ENCODE results near the gene CDH23. TPM values are rescaled to one million over a fixed set of nuclear protein-coding genes. Genes with fewer than 3 reads are reported as not detected.

CDH23 gene
- total and polyA plus RNA-seq, 9 of the 15 experiments (the other 6 are each of a cell fraction or from before 2014, with no cell fraction given), result 0.18 to 1.2 (median 0.47) TPM

DNA sequence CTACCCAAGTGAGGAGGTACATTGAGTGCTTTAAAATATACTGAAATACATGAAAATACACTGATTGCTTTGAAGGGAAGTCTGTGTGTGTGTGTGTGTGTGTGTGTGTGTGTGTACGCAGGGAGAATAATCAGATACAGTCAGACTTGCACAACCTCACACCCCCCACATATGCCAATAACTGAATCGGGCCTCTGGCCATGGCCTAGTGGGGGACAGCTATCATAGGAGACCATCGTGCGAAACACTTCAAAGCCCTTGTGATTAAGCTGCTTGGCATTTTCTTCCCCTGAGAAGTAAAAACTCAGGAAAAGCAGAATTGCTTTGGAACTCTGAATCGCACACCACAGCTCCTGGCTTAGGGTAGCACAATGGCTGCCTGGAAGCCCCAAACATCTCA, 187.7 kb downstream of the CDH23 start:
- CTCF ChIA-PET (ENCODE audit: low intra/inter-chr PET ratio), result no interaction called here

More for the DNA sequence above, 187.7 kb downstream of the CDH23 start:
- in situ Hi-C loops (cut with MboI), result no loop called here
- Histone ChIP-seq H3K4me2 (ENCODE audit: insufficient read depth, low read length) (no peak overlapping the region), H2AFZ (ENCODE audit: low read depth, low read length) (peak overlapping the region; percentile 46; the same call in 1 of the 2 replicates), H3K27me3 (ENCODE audit: control insufficient read depth in 2 of 2, insufficient read depth in 2 of 2, low read length in 2 of 2) (peaks cover 0 to under 1% of the 10 kb centered on the region in 2 experiments; a peak in 2 of 5 replicates), H3K9ac (ENCODE audit: insufficient read depth in 1 of 2, low read depth in 2 of 2, low read length in 2 of 2) (no peak overlapping the region; a peak in 1 of 4 replicates), H4K20me1 (replicated peaks; ENCODE audit: control insufficient read depth, insufficient read depth, low read length) (no peaks in the 10 kb centered on the region), H3K36me3 (ENCODE audit: control insufficient read depth, insufficient read depth, low read length) (no peaks in the 10 kb centered on the region), H3K4me1 (replicated peaks in 1 of 2; ENCODE audit: control insufficient read depth in 2 of 2, insufficient read depth in 2 of 2, low read length in 2 of 2) (peaks cover 11 to 32% of the 10 kb centered on the region in 2 experiments; a peak in 4 of 5 replicates), H3K79me2 (ENCODE audit: control insufficient read depth, insufficient read depth, low read length) (no peaks in the 10 kb centered on the region), H3K27ac (ENCODE audit: extremely low read depth, low read depth, low read length) (no peak overlapping the region), H3K4me3 (no peak overlapping the region), H3K9me3 (replicated peaks; ENCODE audit: control insufficient read depth, insufficient read depth, low read depth, low read length) (no peaks in the 10 kb centered on the region), H3K9me1 (ENCODE audit: control insufficient read depth, insufficient read depth, low read length) (no peaks in the 10 kb centered on the region)
- ATAC-seq (no peak), DNase-seq (ENCODE audit: extremely low read depth in 1 of 4, low spot score in 3 of 4) (no peak), FAIRE-seq (peak; percentile 40)
- 46% methylated on average over 5 of the region's 5 CpGs for WGBS (ENCODE audit: insufficient coverage, low coverage, missing lambda C conversion rate)
- no TSS peak for BruUV-seq (replicated peaks)
- POLR2A ChIA-PET, result interaction anchor here (1.0 kb wide), 1 partner anchor 99 kb away, joined by 3 read pairs; no protein-coding TSS in a partner anchor
- intact Hi-C loops (cut with micrococcal nuclease), result no loop called here
- no peak for TF ChIP-seq ZBTB33 (CRISPR knock-in tag; IDR thresholded peaks at IDR 0.05)
- no peak for TF ChIP-seq ZNF57 (CRISPR knock-in tag; IDR thresholded peaks at IDR 0.05)
- no peak for TF ChIP-seq AFF4 (CRISPR knock-in tag; IDR thresholded peaks at IDR 0.05)
- no peak for TF ChIP-seq SREBF1 (IDR thresholded peaks at IDR 0.05; ENCODE audit: borderline replicate concordance, low read depth, low read length)
- TF ChIP-seq ZNF280A (IDR thresholded peaks at IDR 0.05; ENCODE audit: low read depth, partially characterized antibody), result no peak
- no peak for TF ChIP-seq RAD21 (CRISPR knock-in tag; conservative IDR thresholded peaks at IDR 0.05 in 1 of 2, IDR thresholded peaks at IDR 0.05 in 1 of 2)
- no peak for TF ChIP-seq SREBF2 (CRISPR knock-in tag; IDR thresholded peaks at IDR 0.05)
- TF ChIP-seq TSC22D4 (tag; IDR thresholded peaks at IDR 0.05), result no peak
- no peak for TF ChIP-seq TAF7 (tag; IDR thresholded peaks at IDR 0.05)
- no peak for TF ChIP-seq ZNF740 (CRISPR knock-in tag; IDR thresholded peaks at IDR 0.05)
- no peak for TF ChIP-seq ZNF740 (tag; IDR thresholded peaks at IDR 0.05)
- no peak for TF ChIP-seq ETS2 (tag; IDR thresholded peaks at IDR 0.05; ENCODE audit: borderline replicate concordance, poor library complexity, severe bottlenecking)
- TF ChIP-seq KLF16 (IDR thresholded peaks at IDR 0.05), result no peak
